B cell (primary cell): ENCODE measurements around the gene TSC2.

Experiments
- EZH2 ChIP-seq: IDR thresholded peaks from 2 replicates; pipeline ENCODE4 v1.6.1; 2012; ENCODE audit warnings: borderline replicate concordance, low read depth, mild to moderate bottlenecking, moderate library complexity, low read length; ENCODE audit not compliant: insufficient read depth, poor library complexity, severe bottlenecking
- TF ChIP-seq, protein P1 (sequence below): fragments of 200-600 bp; IDR thresholded peaks from one replicate; pipeline ENCODE4 v1.8.0; 2022; ENCODE audit warnings: antibody characterized with exemption, mild to moderate bottlenecking

DNA sequence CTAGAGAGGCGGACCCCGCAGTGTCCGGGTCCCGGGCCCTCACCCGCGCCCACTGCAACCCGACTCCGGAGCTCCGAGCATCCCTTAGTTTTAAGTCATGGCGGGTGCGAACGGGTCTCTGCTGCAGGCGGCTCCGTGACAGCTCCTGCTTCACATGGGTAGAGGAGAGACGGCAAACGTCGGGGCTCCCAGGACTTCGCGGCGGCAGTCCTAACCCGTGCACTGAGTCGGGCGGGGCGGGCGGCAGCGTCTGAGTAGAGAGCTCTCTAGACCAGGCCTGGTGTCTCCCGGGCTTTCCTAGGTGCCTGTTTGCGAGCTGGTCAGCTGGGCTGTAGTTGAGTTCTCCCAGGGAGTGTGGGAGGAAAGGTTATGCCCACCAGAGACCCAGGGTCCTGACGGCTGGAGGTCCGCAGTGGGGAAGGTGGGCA lies 345 bp downstream of the TSC2 start:
- TF ChIP-seq, protein P1, sequence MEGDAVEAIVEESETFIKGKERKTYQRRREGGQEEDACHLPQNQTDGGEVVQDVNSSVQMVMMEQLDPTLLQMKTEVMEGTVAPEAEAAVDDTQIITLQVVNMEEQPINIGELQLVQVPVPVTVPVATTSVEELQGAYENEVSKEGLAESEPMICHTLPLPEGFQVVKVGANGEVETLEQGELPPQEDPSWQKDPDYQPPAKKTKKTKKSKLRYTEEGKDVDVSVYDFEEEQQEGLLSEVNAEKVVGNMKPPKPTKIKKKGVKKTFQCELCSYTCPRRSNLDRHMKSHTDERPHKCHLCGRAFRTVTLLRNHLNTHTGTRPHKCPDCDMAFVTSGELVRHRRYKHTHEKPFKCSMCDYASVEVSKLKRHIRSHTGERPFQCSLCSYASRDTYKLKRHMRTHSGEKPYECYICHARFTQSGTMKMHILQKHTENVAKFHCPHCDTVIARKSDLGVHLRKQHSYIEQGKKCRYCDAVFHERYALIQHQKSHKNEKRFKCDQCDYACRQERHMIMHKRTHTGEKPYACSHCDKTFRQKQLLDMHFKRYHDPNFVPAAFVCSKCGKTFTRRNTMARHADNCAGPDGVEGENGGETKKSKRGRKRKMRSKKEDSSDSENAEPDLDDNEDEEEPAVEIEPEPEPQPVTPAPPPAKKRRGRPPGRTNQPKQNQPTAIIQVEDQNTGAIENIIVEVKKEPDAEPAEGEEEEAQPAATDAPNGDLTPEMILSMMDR: no peak
- TF ChIP-seq EZH2: no peak
